Raji (cell line): ENCODE measurements around the gene UBE2I.

Experiments used
- POLR2A ChIP-seq: IDR thresholded peaks from 2 replicates; pipeline ENCODE4 v1.6.1; 2011; ENCODE audit warnings: low read depth, low read length, control low read depth; ENCODE audit not compliant: insufficient read depth

The UBE2I gene

GRCh38 chr16:1314399-1315068 is 5.1 kb downstream of the UBE2I start:
- no peak for TF ChIP-seq POLR2A

GRCh38 chr16:1315081-1316032 is 5.9 kb downstream of the UBE2I start:
- TF ChIP-seq POLR2A, result no peak

- TF ChIP-seq POLR2A, result no peak
These were observed 6.6 kb downstream of the UBE2I start for GRCh38 chr16:1316033-1316405.

- TF ChIP-seq POLR2A, result no peak
These were observed 8.2 kb downstream of the UBE2I start for GRCh38 chr16:1317479-1318267.

- no peak for TF ChIP-seq POLR2A
These were observed 8.8 kb downstream of the UBE2I start for GRCh38 chr16:1318268-1318545.

GRCh38 chr16:1319041-1319440 is 9.6 kb downstream of the UBE2I start:
- TF ChIP-seq POLR2A, result no peak

- TF ChIP-seq POLR2A, result no peak
These were observed 10.7 kb downstream of the UBE2I start for GRCh38 chr16:1320097-1320496.

GRCh38 chr16:1320658-1321240 is 11.3 kb downstream of the UBE2I start:
- no peak for TF ChIP-seq POLR2A

- no peak for TF ChIP-seq POLR2A
These were observed 13.0 kb downstream of the UBE2I start for GRCh38 chr16:1322407-1322806.

- TF ChIP-seq POLR2A, result no peak
These were observed 14.1 kb downstream of the UBE2I start for GRCh38 chr16:1323296-1324239.

GRCh38 chr16:1324286-1324826 is 14.9 kb downstream of the UBE2I start:
- TF ChIP-seq POLR2A, result no peak

GRCh38 chr16:1325261-1325660 is 15.8 kb downstream of the UBE2I start:
- no peak for TF ChIP-seq POLR2A

- no peak for TF ChIP-seq POLR2A
These were observed 16.4 kb downstream of the UBE2I start for GRCh38 chr16:1325673-1326371.

GRCh38 chr16:1326391-1326790 is 17.0 kb downstream of the UBE2I start:
- no peak for TF ChIP-seq POLR2A
